Vagina (tissue), 2 donors: ENCODE measurements around the gene SLC16A10. TPM values are rescaled to one million over a fixed set of nuclear protein-coding genes. Genes with fewer than 3 reads are reported as not detected.
"Not testable (repeated sequence)": the region's sequence is repeated elsewhere in the genome, so short reads cannot be mapped to it uniquely, and the experiment has no call there.

Experiments
- DNase-seq, 2 donors: peaks; one replicate each; pipeline ENCODE4 v3.0.0-alpha.2; 2017; ENCODE audit errors: extremely low spot score in 2 of 2
- H3K27ac ChIP-seq: fragments of 200-600 bp; sonication (generic); one replicate; pipeline ENCODE4 v1.5.1; 2019
- H3K27me3 ChIP-seq: fragments of 200-600 bp; sonication (generic); one replicate; pipeline ENCODE4 v1.5.1; 2019
- H3K36me3 ChIP-seq, 2 donors: fragments of 200-600 bp; sonication (generic); one replicate each; pipeline ENCODE4 v1.5.1; 2017 to 2019
- H3K4me1 ChIP-seq: fragments of 200-600 bp; sonication (generic); one replicate; pipeline ENCODE4 v1.5.1; 2019
- H3K4me3 ChIP-seq, 2 donors: fragments of 200-600 bp; sonication (generic); 1 replicate in 1 of 2; 2 replicates in 1 of 2; pipeline ENCODE4 v1.5.1; 2016 to 2019
- H3K9me3 ChIP-seq: fragments of 200-600 bp; sonication (generic); one replicate; pipeline ENCODE4 v1.5.1; 2019
- POLR2A ChIP-seq, 2 donors: fragments of 450-650 bp; IDR thresholded peaks; one replicate each; pipeline ENCODE4 v1.6.1; 2017; ENCODE audit warnings: antibody characterized with exemption in 2 of 2, mild to moderate bottlenecking in 2 of 2, moderate library complexity in 2 of 2
- POLR2AphosphoS5 ChIP-seq, 2 donors: sonication (generic); formaldehyde crosslinking; IDR thresholded peaks; one replicate each; pipeline ENCODE4 v1.9.0; 2017; ENCODE audit warnings: antibody characterized with exemption in 2 of 2, mild to moderate bottlenecking in 2 of 2, low read depth in 1 of 2; ENCODE audit not compliant: insufficient read depth in 1 of 2
- intact Hi-C: fragments of 100-400 bp; cut with DNase I; formaldehyde crosslinking; loops from one replicate; pipeline ENCODE4 v1.15.1; 2023
- total RNA-seq: library from RNA; depleted of rRNA; stranded (reverse); fragments of >200 nt; gene quantifications from one replicate; pipeline ENCODE4 v1.2.3, GENCODE V29; 2016
- TF ChIP-seq, protein P1 (sequence below), 3 experiments: fragments of 450-650 bp in 2 of 3; fragments of 200-600 bp in 1 of 3; sonication (generic) in 1 of 3; IDR thresholded peaks; one replicate each; pipeline ENCODE4 v1.5.1; 2017 to 2019; ENCODE audit warnings: antibody characterized with exemption in 3 of 3, mild to moderate bottlenecking in 2 of 3, moderate library complexity in 2 of 3

SLC16A10 gene
- total RNA-seq, 1 donor from 2014 or later = 5.4 TPM

DNA sequence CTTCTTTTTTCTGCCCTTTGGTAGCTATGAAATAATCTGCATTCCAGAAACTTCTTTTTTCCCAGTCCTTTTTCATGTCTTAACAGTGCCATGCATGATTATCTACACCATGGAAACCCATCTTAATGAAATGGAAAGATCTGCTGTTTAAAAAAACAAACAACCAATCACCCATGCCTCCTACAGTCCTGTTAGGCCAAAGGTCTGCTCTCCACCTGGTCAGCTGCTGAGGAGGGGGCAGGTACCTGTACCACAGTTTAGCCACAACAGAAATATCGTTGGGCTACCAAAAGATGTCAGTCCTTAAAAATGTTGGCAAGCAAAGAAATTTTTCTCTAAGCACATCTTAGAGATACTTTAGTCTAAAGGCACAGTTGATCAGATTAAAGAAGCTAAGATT is 112.6 kb downstream of the SLC16A10 start:
- H3K27ac ChIP-seq = no peak overlapping the region
- H3K36me3 ChIP-seq = no peaks in the 10 kb centered on the region
- no peak overlapping the region for H3K4me3 ChIP-seq
- TF ChIP-seq POLR2AphosphoS5 (IDR thresholded peaks at IDR 0.05; ENCODE audit: insufficient read depth in 1 of 2, low read depth in 1 of 2) (no peak), POLR2A (IDR thresholded peaks at IDR 0.05) (no peak)
- TF ChIP-seq, protein P1, sequence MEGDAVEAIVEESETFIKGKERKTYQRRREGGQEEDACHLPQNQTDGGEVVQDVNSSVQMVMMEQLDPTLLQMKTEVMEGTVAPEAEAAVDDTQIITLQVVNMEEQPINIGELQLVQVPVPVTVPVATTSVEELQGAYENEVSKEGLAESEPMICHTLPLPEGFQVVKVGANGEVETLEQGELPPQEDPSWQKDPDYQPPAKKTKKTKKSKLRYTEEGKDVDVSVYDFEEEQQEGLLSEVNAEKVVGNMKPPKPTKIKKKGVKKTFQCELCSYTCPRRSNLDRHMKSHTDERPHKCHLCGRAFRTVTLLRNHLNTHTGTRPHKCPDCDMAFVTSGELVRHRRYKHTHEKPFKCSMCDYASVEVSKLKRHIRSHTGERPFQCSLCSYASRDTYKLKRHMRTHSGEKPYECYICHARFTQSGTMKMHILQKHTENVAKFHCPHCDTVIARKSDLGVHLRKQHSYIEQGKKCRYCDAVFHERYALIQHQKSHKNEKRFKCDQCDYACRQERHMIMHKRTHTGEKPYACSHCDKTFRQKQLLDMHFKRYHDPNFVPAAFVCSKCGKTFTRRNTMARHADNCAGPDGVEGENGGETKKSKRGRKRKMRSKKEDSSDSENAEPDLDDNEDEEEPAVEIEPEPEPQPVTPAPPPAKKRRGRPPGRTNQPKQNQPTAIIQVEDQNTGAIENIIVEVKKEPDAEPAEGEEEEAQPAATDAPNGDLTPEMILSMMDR (IDR thresholded peaks at IDR 0.05) = no peak
- no peak for DNase-seq
- H3K27me3 ChIP-seq = no peaks in the 10 kb centered on the region
- intact Hi-C loops = no loop called here
- no peaks in the 10 kb centered on the region for H3K9me3 ChIP-seq
- H3K4me1 ChIP-seq = no peaks in the 10 kb centered on the region

DNA sequence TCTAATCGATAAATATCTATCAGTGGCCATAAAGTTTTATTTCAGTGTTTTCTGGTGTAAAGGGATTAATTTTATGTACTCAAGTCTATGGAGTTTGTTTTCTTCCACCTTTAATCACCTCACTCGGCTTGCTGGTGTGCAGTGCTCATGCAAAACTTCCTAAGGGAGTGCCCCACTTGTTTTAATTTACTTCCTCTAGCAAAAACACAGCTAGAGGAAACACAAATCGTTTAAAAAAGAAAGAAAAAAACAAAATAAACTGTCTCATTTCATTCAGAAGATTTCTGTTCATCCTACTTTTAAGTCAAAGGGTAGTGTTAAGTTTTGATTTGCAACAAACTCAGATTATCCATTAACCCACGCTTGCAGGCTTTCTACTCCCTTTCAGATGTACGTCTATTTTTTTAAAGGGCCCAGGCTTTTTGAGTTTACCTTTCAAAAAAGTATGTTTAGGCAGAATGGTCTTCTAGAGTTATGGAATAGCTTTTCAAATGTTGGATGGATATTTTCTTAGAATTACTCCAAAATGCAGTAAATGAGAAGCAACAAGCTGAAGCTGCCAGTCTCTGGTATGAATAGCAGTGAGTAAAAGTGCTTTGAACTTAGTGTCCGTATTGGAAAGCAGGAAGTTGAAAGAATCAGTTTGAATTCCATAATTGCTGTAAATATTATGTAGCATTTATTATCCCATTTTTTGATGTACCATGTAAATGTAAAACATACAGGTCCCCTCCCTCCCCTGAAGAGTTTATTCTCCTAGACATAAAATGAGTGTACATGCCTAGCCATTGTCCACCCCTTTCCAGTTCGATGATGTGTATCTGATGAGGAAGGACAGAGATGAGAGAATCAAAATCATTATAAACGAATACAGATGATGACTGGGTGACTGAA is 113.3 kb downstream of the SLC16A10 start:
- Histone ChIP-seq H3K4me1 (no peaks in the 10 kb centered on the region), H3K27me3 (no peaks in the 10 kb centered on the region), H3K27ac (no peak overlapping the region), H3K9me3 (no peaks in the 10 kb centered on the region), H3K36me3 (no peaks in the 10 kb centered on the region), H3K4me3 (no peak overlapping the region)
- no peak for DNase-seq
- intact Hi-C loops = no loop called here
- TF ChIP-seq, protein P1 (IDR thresholded peaks at IDR 0.05) = no peak
- TF ChIP-seq POLR2AphosphoS5 (IDR thresholded peaks at IDR 0.05; ENCODE audit: insufficient read depth in 1 of 2, low read depth in 1 of 2) = no peak
- no peak for TF ChIP-seq POLR2A (IDR thresholded peaks at IDR 0.05)

DNA sequence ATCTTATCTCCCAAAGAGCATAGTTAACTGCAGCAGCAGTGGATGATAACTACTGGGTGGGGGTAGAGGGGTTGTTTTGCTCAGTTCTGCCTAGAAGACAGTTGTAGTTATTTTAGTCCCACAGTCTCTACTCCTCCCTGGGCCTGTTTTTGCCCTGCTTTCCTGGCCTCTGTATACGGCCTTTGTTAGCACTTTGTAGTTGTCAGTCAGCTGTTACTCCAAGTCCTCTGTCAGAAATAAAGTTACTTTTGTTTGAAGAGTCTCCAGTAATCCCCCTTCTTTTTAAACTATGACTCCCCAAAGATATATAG is 113.9 kb downstream of the SLC16A10 start:
- no peak overlapping the region for H3K27ac ChIP-seq
- TF ChIP-seq POLR2A (IDR thresholded peaks at IDR 0.05) (no peak), POLR2AphosphoS5 (IDR thresholded peaks at IDR 0.05; ENCODE audit: insufficient read depth in 1 of 2, low read depth in 1 of 2) (no peak)
- TF ChIP-seq, protein P1 (IDR thresholded peaks at IDR 0.05) = no peak
- no peak overlapping the region for H3K4me3 ChIP-seq
- intact Hi-C loops = no loop called here
- H3K4me1 ChIP-seq = no peaks in the 10 kb centered on the region
- H3K27me3 ChIP-seq = no peaks in the 10 kb centered on the region
- DNase-seq = no peak
- H3K9me3 ChIP-seq = no peaks in the 10 kb centered on the region
- no peaks in the 10 kb centered on the region for H3K36me3 ChIP-seq

DNA sequence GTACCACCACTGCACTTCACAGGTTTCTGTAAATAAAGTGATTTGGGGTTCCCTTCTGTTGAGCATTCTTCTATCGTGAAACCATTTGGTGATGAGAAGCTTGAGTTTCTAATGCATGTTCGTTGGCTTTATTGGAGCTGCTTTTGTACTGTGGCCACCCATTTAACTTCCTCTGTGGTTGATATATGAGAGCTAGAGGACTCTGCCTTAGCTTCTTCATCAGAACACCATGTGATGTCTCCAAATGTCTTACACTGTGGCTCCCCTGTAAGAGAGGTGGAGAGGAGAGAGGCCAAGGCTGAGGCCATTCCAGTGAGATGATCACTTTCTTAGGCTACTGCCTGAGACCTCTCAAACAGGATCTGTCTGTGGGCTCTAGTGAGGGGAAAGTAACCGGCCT is 114.5 kb downstream of the SLC16A10 start:
- Histone ChIP-seq H3K27ac (no peak overlapping the region), H3K27me3 (no peaks in the 10 kb centered on the region), H3K4me3 (no peak overlapping the region), H3K4me1 (no peaks in the 10 kb centered on the region), H3K9me3 (no peaks in the 10 kb centered on the region), H3K36me3 (no peaks in the 10 kb centered on the region)
- TF ChIP-seq, protein P1 (IDR thresholded peaks at IDR 0.05) = no peak
- TF ChIP-seq POLR2A (IDR thresholded peaks at IDR 0.05) = no peak
- no peak for TF ChIP-seq POLR2AphosphoS5 (IDR thresholded peaks at IDR 0.05; ENCODE audit: insufficient read depth in 1 of 2, low read depth in 1 of 2)
- DNase-seq = no peak
- intact Hi-C loops = no loop called here

DNA sequence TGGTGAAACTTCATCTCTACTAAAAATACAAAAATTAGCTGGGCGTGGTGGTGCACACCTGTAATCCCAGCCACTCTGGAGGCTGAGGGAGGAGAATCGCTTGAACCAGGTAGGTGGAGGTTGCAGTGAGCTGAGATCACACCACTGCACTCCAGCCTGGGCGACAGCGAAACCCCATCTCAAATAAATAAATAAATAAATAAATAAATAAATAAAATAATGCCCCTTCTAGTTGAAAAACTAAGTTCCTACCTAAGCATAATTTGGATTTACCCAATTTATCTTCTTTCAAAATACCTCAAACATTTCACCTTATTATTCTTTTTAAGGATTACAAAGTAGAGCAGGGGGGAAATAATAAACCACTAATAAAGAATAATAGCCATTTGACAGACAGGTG is 116.2 kb downstream of the SLC16A10 start:
- H3K36me3 ChIP-seq, H3K4me1 ChIP-seq, DNase-seq, H3K27ac ChIP-seq, H3K4me3 ChIP-seq, intact Hi-C loops, H3K27me3 ChIP-seq, H3K9me3 ChIP-seq: not testable (repeated sequence)
